HFF-Myc (cell line): Measurements from ENCODE around the gene CARD19.

Experiments used
- DNase-seq: peaks from one replicate; pipeline ENCODE4 v3.0.0-alpha.2; 2011; ENCODE audit warnings: low read depth; ENCODE audit errors: extremely low read depth
- H3K4me3 ChIP-seq: replicated peaks from 2 replicates; pipeline ENCODE4 v1.5.1; 2011; ENCODE audit warnings: low read depth, mild to moderate bottlenecking, control low read depth, low read length
- CTCF ChIP-seq: IDR thresholded peaks from 2 replicates; pipeline ENCODE4 v1.5.1; 2012; ENCODE audit warnings: mild to moderate bottlenecking, low read depth, low read length, control low read depth; ENCODE audit errors: missing control alignments

The CARD19 gene

DNA sequence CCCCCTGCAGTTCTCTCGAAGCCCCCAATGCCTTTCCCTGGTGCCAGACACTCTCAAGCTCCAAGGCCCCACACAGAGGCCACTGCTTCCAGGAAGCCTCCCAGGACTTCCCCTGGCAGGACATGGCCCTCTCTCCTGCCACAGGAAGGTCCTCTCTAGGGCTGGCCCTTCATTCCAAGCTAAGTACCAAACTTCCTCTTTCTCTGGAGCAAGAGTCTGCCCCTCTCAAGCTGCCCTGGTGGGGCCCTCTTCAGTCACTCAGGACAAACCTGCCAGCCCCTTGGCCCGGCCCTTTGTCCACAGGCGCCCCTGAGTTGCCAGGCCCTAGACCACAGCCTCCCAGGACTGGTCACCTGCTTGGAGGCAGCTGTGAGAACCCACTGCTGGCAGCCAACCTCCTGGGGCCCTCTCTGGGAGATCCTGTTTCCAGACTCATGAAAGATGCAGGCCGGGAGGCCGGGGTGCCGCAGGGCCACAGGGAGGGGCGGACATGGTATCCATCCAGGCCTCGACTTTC is 31.4 kb downstream of the CARD19 start:
- no peak for TF ChIP-seq CTCF
- no peak for DNase-seq

GRCh38 chr9:93128011-93128714 is 32.1 kb downstream of the CARD19 start:
- TF ChIP-seq CTCF = no peak
- no peak overlapping the region for H3K4me3 ChIP-seq
- DNase-seq = no peak

More for the DNA sequence above, 31.4 kb downstream of the CARD19 start:
- H3K4me3 ChIP-seq = no peak overlapping the region

DNA sequence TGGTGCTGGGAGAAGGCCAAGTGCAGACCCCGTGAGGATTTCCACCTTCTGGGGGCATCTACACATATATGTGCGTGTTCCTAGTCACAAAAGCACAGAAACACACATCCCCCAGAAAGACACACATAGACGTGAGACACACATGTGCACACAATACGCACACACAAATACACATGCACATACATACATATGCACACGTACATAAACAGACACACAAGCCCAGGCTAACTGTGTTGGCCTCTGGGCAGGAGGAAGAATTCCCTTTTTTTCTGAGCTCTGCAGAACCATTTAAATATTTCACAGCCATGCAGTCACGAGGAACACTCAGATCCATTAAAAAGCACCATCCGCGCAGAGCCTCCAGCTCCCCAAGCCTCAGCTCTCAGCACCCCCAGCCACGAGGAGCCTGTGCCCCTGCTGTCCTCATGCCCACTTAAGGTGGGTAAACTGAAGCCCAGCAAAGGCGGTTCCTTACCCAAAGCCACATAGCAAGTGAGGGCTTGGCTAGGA is 32.8 kb downstream of the CARD19 start:
- DNase-seq = no peak
- no peak overlapping the region for H3K4me3 ChIP-seq
- no peak for TF ChIP-seq CTCF

DNA sequence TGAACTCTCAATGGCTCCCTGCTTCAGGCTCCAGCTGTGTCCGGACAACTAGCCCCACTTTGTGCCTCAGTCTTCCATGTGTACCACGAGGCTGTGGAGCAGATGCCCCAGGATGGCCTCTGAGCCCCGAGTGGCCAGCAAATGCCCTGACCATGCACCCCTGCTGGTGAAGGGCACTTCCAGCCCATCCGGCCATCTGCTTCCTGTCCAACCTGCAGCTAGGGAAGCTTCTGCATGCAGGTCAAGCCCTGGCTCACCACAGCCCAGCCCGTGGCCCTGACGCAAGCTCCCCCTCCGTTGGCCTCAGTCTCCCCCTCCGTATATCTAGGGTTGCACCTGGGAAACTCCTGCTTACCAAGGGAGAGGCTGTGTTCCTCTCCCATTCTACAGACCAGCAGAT is 33.3 kb downstream of the CARD19 start:
- no peak overlapping the region for H3K4me3 ChIP-seq
- DNase-seq = no peak
- no peak for TF ChIP-seq CTCF

- no peak overlapping the region for H3K4me3 ChIP-seq
- no peak for DNase-seq
- TF ChIP-seq CTCF = no peak
These were observed 33.9 kb downstream of the CARD19 start for GRCh38 chr9:93129691-93130500.

GRCh38 chr9:93130861-93131481 is 35.0 kb downstream of the CARD19 start:
- H3K4me3 ChIP-seq = no peak overlapping the region
- DNase-seq = no peak
- TF ChIP-seq CTCF = no peak
